Heart right ventricle (tissue), 16 donors: ENCODE measurements around the gene HOXA11. TPM values are rescaled to one million over a fixed set of nuclear protein-coding genes. Genes with fewer than 3 reads are reported as not detected.

Experiments
- ATAC-seq, 8 donors: fragments of 200-7000 bp; cut with Tn5 transposase; one replicate each; pipeline ENCODE4 v1.9.1; 2020; ENCODE audit warnings: mild to moderate bottlenecking in 8 of 8, moderate library complexity in 8 of 8, moderate number of reproducible peaks in 1 of 8
- DNase-seq, 2 donors: peaks; one replicate each; pipeline ENCODE4 v3.0.0-alpha.2; 2020
- H3K27ac ChIP-seq, 10 donors: fragments of 200-600 bp; sonication (generic) in 2 of 10; one replicate each; pipeline versions ENCODE4 v1.5.0 to v1.8.0; 2020 to 2022; ENCODE audit warnings: mild to moderate bottlenecking in 3 of 10
- H3K27me3 ChIP-seq, 7 donors: fragments of 200-600 bp; one replicate each; pipeline ENCODE4 v1.8.0; 2021 to 2022; ENCODE audit warnings: mild to moderate bottlenecking in 2 of 7
- H3K36me3 ChIP-seq, 9 donors: fragments of 200-600 bp; sonication (generic) in 1 of 9; one replicate each; pipeline versions ENCODE4 v1.5.0 to v1.8.0; 2020 to 2022; ENCODE audit warnings: mild to moderate bottlenecking in 2 of 9
- H3K4me1 ChIP-seq, 9 donors: fragments of 200-600 bp; sonication (generic) in 1 of 9; one replicate each; pipeline versions ENCODE4 v1.5.0 to v1.8.0; 2020 to 2022; ENCODE audit warnings: mild to moderate bottlenecking in 4 of 9
- H3K4me3 ChIP-seq, 10 donors: fragments of 200-600 bp; sonication (generic) in 2 of 10; one replicate each; pipeline versions ENCODE4 v1.5.0 to v1.8.0; 2020 to 2022; ENCODE audit warnings: mild to moderate bottlenecking in 7 of 10, moderate library complexity in 2 of 10
- H3K9me3 ChIP-seq, 11 donors: fragments of 200-600 bp in 10 of 11; sonication (generic) in 2 of 11; one replicate each; pipeline versions ENCODE4 v1.5.0 to v1.8.0; 2013 to 2022; ENCODE audit warnings: mild to moderate bottlenecking in 2 of 11, control low read depth in 1 of 11, moderate library complexity in 1 of 11
- WGBS, 2 donors: extraction: QIAGEN DNeasy Blood & Tissue Kit; methylation state at CpG; one replicate each; pipeline ENCODE4 v1.1.7; 2013; ENCODE audit warnings: inconsistent platforms in 1 of 2; 5-methylcytosine and 5-hydroxymethylcytosine counted together
- intact Hi-C, 10 donors: fragments of 100-400 bp; cut with DNase I; formaldehyde crosslinking; loops; one replicate each; pipeline versions ENCODE4 v1.11.1 to v1.14.2; 2022
- polyA plus RNA-seq, 2 donors: library from polyadenylated mRNA; stranded (reverse); fragments of 200-250 nt; gene quantifications; one replicate each; pipeline ENCODE4 v1.2.3, GENCODE V29; 2013
- total RNA-seq, 10 donors: library from RNA; stranded (reverse); fragmentation: NEBNext Ultra II Directional in 3 of 10; extraction: Animal tissue kit (Norgen Biotek cat#: 25700) in 3 of 10; gene quantifications; one replicate each; pipeline versions ENCODE4 v1.2.1 to v1.2.4, GENCODE V29; 2021 to 2023
- TF ChIP-seq, protein P1 (sequence below), 9 donors: fragments of 200-600 bp; sonication (generic) in 2 of 9; IDR thresholded peaks; one replicate each; pipeline versions ENCODE4 v1.5.0 to v1.8.0; 2021 to 2022; ENCODE audit warnings: antibody characterized with exemption in 9 of 9, mild to moderate bottlenecking in 5 of 9, moderate library complexity in 1 of 9
- donor health status: Arrhythmogenic right ventricular cardiomyopathy.
- donor health status: ischemic (EF 13 %, LVEDD 7.1; RV severe dilation, severe dysfunction).
- donor health status: healthy with polysubstance abuse.
- donor health status: DM: no; HTN: yes; CAD: no.
- donor health status: DM: no; HTN: no; CAD: no.
- donor health status: ischemic (EF 25% LVEDD 6.9; RV normal size, moderate dysfunction).
- donor health status: ischemic (EF 25% LVEDD 5.7; RV mildly dilated, moderate dysfunction).
- donor health status: healthy.
- donor health status: DM: yes; HTN: yes; CAD: no.
- donor health status: Ischemic cardiomyopathy.
- donor health status: ischemic (EF 35%, LVEDD 5.7; RV mildly dilated, moderate dysfunction).
- donor health status: nonischemic (EF 11% LVEDD 7.7; RV severe dilation, severe dysfunction).
- donor health status: DM: yes; HTN: yes; CAD: no.
- donor health status: PGD.
- donor health status: ischemic (EF 29% LVEDD 5.4; RV normal size, mild dysfunction).
- donor health status: nonischemic (EF 23%, LVEDD 6.1; RV moderate dilation, normal function).

The HOXA11 gene
- total and polyA plus RNA-seq, 12 donors, result not detected

DNA sequence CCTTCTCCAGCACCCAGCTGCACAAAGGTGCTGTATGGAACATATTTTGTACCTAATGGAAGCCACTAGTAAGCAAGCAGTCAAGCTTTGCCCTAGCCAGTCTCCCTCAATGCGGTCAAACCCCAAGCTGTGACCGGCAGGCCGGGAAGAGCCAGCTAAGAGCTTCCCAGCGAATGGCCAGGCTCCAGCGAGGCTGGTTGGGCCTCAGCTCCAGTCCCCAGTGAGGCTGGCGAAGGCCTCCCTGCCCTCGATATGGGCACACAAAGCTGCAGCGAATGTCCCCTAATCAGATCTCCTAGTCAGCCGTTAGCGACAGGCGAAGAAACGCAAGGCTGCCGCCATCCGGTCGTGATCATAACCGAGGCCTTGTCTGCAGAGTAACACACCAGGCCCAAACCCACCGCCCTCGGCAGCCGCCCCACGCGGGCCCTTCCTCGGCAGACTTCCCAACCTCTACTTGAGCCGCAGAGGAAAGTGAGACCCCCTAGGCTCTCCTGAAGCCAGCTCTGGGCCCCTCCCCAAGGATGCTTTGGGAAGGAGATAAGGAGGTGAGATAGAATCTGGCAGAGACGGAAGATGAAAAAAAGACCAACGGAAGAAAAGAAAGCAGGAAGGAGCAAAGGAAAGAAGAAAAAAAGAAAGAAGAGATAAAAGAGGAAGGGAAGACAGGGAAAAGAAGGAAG lies 16.6 kb downstream of the HOXA11 start:
- H3K4me3 ChIP-seq, result no peak overlapping the region
- peaks cover 8 to 81% (median 39%) of the 10 kb centered on the region in 9 donors for H3K4me1 ChIP-seq
- H3K36me3 ChIP-seq, result peaks cover 0 to 15% (median 0%) of the 10 kb centered on the region in 9 donors
- ATAC-seq (no peak), DNase-seq (no peak)
- peaks cover 88 to 100% (median 100%) of the 10 kb centered on the region in 7 donors for H3K27me3 ChIP-seq
- TF ChIP-seq, protein P1, sequence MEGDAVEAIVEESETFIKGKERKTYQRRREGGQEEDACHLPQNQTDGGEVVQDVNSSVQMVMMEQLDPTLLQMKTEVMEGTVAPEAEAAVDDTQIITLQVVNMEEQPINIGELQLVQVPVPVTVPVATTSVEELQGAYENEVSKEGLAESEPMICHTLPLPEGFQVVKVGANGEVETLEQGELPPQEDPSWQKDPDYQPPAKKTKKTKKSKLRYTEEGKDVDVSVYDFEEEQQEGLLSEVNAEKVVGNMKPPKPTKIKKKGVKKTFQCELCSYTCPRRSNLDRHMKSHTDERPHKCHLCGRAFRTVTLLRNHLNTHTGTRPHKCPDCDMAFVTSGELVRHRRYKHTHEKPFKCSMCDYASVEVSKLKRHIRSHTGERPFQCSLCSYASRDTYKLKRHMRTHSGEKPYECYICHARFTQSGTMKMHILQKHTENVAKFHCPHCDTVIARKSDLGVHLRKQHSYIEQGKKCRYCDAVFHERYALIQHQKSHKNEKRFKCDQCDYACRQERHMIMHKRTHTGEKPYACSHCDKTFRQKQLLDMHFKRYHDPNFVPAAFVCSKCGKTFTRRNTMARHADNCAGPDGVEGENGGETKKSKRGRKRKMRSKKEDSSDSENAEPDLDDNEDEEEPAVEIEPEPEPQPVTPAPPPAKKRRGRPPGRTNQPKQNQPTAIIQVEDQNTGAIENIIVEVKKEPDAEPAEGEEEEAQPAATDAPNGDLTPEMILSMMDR (IDR thresholded peaks at IDR 0.05), result no peak
- intact Hi-C loops, result loop anchor here in 7 of 10 donors (10.0 kb wide), 6 partner anchors 314 to 1304 kb away; no protein-coding TSS in a partner anchor
- no peak overlapping the region for H3K27ac ChIP-seq
- no peaks in the 10 kb centered on the region for H3K9me3 ChIP-seq
- WGBS, 2 donors, result 16 to 20% methylated on average over 25 of the region's 25 CpGs

DNA sequence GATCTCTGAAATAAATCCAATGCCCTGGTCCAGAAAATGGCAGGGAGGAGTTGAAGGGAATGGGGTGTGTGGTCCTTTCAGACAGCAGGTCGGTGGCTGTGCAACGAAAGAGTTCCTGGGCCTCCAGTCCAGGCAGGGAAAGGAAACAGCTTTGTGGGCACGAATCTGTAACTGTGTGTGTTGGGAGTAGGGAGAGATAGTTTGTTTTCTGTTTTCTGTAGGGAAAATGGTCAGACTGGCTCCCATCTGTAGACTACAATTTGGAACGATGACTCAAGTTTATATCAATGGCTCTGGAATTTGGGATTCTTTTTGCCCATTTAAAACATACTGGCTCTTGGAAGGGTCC lies 17.1 kb downstream of the HOXA11 start:
- no peak for ATAC-seq
- Histone ChIP-seq H3K27ac (no peak overlapping the region), H3K4me1 (peaks cover 5 to 76% (median 34%) of the 10 kb centered on the region in 9 donors), H3K9me3 (no peaks in the 10 kb centered on the region), H3K36me3 (peaks cover 0 to 15% (median 0%) of the 10 kb centered on the region in 9 donors), H3K4me3 (no peak overlapping the region), H3K27me3 (peaks cover 86 to 100% (median 100%) of the 10 kb centered on the region in 7 donors)
- intact Hi-C loops, result loop anchor here in 7 of 10 donors (10.0 kb wide), 6 partner anchors 313 to 1303 kb away; no protein-coding TSS in a partner anchor
- TF ChIP-seq, protein P1 (IDR thresholded peaks at IDR 0.05), result no peak
- WGBS, 2 donors, result 27 to 28% methylated on average over 4 of the region's 4 CpGs
- DNase-seq, result no peak

DNA sequence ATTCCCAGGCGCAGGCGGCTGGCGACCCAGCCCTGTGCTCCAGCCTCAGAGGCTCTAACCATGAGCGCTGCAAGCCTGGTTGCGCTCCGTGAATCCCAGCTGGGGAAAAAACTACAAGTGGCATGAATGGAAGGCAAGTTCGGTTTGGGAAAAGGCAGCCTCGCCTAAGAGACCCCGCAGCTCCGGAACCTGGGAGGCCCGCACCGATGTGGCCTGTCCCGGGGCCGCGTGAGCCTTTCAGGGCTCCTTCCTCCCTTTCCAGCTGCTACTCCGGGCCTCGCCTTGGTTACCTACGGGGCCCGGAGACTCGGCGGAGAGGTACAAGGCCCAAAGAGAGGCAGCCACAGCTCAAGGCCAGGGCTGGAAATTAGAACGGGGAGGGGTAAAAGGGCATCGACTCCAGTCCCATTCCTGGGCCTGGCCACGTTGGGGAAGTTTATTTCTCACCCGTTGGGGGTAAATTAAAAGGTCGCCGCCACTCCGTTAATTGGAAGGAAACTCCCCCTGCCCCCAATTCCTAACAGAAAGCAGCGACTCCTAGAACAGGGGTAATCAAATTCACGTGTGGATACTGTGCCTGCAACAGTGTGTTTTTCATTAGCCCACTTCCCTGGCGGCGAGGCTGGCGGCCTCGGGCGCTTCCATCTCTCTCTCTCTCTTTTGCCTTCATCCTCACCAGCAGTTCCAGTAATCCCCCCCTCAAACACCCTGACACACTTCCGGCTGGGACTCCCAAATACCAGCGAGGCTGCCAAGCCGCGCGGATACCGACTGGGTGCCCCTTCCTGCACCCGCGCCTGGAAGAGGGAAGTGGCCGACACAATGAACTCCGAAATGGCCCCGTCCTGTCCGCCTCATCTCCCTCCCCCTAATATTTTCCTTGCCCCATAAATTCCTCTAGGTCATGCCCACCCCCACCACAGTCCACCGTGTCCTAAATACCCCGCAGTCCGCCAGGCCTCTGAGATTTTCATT lies 18.2 kb downstream of the HOXA11 start:
- ATAC-seq (no peak), DNase-seq (no peak)
- peaks cover 77 to 100% (median 100%) of the 10 kb centered on the region in 7 donors for H3K27me3 ChIP-seq
- H3K36me3 ChIP-seq, result peaks cover 0 to 15% (median 0%) of the 10 kb centered on the region in 9 donors
- H3K4me1 ChIP-seq, result peaks cover 3 to 67% (median 27%) of the 10 kb centered on the region in 9 donors
- 4 to 6% methylated on average over 50 of the region's 50 CpGs for WGBS, 2 donors
- intact Hi-C loops, result loop anchor here in 7 of 10 donors (10.0 kb wide), 6 partner anchors 312 to 1302 kb away; no protein-coding TSS in a partner anchor
- H3K9me3 ChIP-seq, result no peaks in the 10 kb centered on the region
- peak overlapping the region in 1 of 10 donors; percentile 49 for H3K4me3 ChIP-seq
- H3K27ac ChIP-seq, result no peak overlapping the region
- TF ChIP-seq, protein P1 (IDR thresholded peaks at IDR 0.05), result no peak

DNA sequence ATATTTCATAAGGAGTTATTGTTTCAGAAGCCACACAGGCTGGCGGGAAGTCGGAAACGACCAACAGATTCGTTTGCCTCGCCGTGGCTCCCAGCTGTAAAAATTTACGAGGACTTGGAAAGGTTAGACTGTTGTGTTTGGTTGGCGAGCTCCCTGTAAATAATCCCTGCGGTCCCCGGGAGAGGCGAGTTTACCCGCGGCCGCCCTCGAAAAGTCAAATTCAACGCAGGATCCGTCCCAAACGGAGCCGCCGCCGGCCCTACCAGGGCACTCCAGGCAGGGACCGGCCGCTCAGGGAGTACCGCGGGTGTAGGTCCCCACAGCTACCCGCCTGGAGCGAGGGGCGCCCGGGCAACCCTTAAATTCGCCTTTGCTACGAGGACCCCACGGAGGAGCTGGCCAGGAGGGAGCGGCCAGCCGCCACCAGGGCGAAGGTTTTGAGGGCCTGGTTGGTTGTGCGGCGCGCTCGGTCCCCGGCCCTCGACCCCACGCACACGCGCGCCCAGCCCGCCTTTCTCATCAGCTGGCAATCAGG lies 19.0 kb downstream of the HOXA11 start:
- Histone ChIP-seq H3K36me3 (peaks cover 0 to 15% (median 0%) of the 10 kb centered on the region in 9 donors), H3K27me3 (peaks cover 73 to 100% (median 100%) of the 10 kb centered on the region in 7 donors), H3K9me3 (no peaks in the 10 kb centered on the region), H3K27ac (peak overlapping the region in 1 of 10 donors; percentile 53), H3K4me3 (peak overlapping the region in 2 of 10 donors; percentile 28 to 49), H3K4me1 (peaks cover 3 to 71% (median 34%) of the 10 kb centered on the region in 9 donors)
- ATAC-seq, result no peak
- no peak for DNase-seq
- TF ChIP-seq, protein P1 (IDR thresholded peaks at IDR 0.05), result no peak
- WGBS, 2 donors, result 5 to 8% methylated on average over 46 of the region's 46 CpGs
- intact Hi-C loops, result loop anchor here in 7 of 10 donors (10.0 kb wide), 6 partner anchors 311 to 1301 kb away; no protein-coding TSS in a partner anchor
